GM12892 (cell line): ENCODE data around the gene NACA2.

Experiments used
- POLR2A ChIP-seq: IDR thresholded peaks from 2 replicates; pipeline ENCODE4 v1.6.1; 2011; ENCODE audit warnings: low read depth, low read length, control low read depth
- POLR2AphosphoS5 ChIP-seq: IDR thresholded peaks from 2 replicates; pipeline ENCODE4 v1.6.1; 2011; ENCODE audit warnings: low read depth, low read length, control low read depth

DNA sequence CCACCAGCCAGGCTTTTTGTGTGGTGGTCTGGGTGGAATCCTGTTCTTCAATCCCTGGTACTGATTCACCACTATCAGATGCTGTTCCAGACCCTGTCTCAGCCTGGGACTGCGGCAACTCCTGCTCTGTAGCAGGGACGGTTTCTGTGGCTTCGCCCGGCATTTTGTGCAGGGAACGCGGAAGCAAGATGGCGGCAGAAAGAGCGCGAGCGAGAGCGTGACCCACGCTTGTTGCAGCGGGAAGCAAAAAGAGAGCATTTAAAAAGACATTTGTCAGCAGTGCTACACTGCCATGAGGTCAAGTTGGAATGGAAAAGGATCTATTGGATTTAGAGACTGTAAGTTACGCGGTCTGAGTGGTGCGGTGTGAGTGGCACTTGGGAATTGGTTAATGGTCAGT is at the start of gene NACA2:
- TF ChIP-seq POLR2AphosphoS5 (no peak), POLR2A (no peak)
